ENCODE results near the gene SUPT3H.
"Not testable (repeated sequence)": the region's sequence is repeated elsewhere in the genome, so short reads cannot be mapped to it uniquely, and the experiment has no call there.

SUPT3H gene

GRCh38 chr6:45327956-45328522, 49.7 kb downstream of the SUPT3H start, which contains the start of gene RUNX2:
Gene RUNX2 (plus strand): TSS chr6:45328330. CDS start chr6:45328727, 397 bp downstream.
- no peak for DNase-seq (ENCODE audit: low read depth in 2 of 3, low spot score in 2 of 3)

- no peak for DNase-seq (ENCODE audit: low read depth in 2 of 3, low spot score in 2 of 3)
Observed at GRCh38 chr6:45326698-45327417, 50.9 kb downstream of the SUPT3H start.

GRCh38 chr6:45323656-45324224, 54.0 kb downstream of the SUPT3H start:
- DNase-seq (ENCODE audit: low read depth in 2 of 3, low spot score in 2 of 3), result no peak

DNA sequence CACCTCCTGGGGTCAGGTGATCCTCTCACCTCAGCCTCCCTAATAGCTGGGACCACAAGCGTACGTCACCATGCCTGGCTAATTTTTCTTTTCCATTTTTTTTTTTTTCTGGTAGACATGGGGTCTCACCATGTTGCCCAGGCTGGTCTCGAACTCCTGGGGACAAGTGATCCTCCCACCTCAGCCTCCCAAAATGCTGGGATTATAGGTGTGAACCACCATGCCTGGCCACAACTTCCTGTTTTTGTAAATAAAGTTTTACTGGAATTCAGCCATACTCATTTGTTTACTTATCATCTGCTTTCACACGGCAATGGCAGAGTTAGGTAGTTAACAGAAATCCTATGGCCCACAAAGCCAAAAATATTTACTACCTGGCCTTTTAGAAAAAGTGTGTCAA, 57.4 kb downstream of the SUPT3H start:
- DNase-seq (ENCODE audit: low read depth in 2 of 3, low spot score in 2 of 3), result no peak

- DNase-seq (ENCODE audit: low read depth in 2 of 3, low spot score in 2 of 3), result no peak
Observed at GRCh38 chr6:45314146-45314545, 63.6 kb downstream of the SUPT3H start.

DNA sequence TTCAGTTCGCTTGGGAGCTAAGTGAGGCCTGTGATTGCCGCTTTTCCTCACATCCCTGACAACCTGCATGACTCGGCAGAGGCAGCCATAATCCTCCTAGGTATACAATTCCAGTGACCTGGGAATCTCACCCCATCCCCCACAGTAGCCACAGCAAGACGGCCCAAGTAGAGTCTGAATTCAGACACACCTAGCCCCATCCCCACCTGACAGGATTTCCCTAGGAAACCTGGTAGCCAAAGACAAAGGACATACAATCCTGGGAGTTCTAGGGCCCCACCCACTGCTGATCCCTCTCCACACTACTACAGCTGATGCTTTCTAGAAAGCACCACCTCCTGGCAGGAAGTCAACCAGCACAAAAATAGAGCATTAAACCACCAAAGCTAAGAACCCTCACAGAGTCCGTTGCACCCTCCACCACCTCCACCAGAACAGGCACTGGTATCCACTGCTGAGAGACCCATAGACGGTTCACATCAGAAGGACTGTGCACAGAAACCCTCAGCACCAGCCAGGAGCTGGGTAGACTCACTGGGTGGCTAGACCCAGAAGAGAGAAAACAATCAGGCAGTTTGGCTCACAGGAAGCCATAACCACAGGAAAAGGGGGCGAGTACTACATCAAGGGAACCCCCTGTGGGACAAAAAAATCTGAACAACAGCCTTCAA, 67.5 kb downstream of the SUPT3H start:
- DNase-seq (ENCODE audit: low read depth in 2 of 3, low spot score in 2 of 3), result no peak

- no peak for DNase-seq (ENCODE audit: low read depth in 2 of 3, low spot score in 2 of 3)
Observed at GRCh38 chr6:45305546-45305945, 72.2 kb downstream of the SUPT3H start.

DNA sequence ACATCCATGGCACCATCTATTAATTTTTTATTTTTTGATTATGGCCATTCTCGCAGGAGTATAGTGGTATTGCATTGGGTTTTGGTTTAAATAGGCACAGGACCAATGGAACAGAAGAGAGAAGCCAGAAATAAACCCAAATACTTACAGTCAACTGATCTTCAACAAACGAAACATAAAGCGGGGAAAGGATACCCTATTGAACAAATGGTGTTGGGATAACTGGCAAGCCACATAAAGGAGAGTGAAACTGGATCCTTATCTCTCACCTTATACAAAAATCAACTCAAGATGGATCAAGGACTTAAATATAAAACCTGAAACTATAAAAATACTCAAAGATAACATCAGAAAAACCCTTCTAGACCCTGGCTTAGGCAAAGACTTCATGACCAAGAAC, 74.9 kb downstream of the SUPT3H start:
- no peak for DNase-seq (ENCODE audit: low read depth in 2 of 3, low spot score in 2 of 3)

DNA sequence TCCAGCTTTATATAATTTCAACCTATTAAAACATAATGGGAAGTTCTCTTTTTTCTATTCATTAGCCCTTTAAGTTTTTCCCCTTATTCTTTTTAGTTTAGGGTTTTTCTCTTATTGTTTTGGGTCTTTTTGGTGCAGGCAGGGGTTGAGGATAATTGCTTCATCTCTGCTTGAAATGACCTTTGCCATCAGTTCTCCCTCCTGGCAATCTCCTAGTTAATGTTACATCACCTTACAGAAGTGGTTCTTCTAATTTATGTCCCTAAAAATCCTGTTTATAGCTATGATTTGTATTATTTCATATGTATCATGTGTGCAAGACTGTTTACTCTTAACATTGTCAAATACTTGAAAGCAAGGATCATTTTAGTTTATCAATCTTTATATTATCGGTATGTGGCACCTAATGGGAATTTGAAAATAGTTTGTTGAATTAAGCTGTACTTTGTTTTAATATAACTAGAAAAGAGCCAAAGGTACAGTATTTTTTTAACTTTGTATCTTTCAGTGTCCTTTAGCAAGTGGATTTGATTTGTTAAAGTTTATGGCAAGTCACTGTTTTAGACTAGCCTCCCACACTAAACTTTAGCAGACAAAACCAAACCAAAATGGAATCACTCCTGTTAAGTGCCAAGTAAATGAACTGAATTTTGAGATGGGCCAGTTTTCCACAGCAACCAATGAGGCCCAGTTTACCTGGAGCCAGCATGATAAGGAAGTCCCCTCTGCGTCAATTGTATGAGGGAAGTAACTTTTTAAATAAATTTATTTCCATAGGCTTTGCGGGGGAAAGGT, 76.2 kb downstream of the SUPT3H start:
- DNase-seq (ENCODE audit: low read depth in 2 of 3, low spot score in 2 of 3), result no peak

GRCh38 chr6:45300736-45301135, 77.0 kb downstream of the SUPT3H start:
- DNase-seq (ENCODE audit: low read depth in 2 of 3, low spot score in 2 of 3), result no peak

DNA sequence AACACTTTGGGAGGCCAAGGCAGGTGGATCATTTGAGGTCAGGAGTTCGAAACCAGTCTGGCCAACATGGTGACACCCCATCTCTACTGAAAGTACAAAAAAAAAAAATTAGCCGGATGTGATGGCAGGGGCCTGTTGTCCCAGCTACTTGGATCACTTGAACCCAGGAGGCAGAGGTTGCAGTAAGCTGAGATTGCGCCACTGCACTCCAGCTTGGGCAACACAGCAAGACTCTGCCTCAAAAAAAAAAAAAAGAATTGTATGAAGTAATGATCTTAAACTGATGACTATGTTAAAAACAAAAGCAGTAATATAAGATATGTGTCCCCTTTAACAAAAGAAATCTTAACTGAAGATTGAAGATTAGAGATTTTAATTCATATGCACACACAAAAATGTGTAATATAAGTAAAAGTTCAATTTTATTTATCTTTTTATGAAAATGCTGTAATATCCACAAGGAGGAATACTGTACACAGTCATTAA, 78.6 kb downstream of the SUPT3H start:
- DNase-seq (ENCODE audit: low read depth in 2 of 3, low spot score in 2 of 3), result no peak

- no peak for DNase-seq (ENCODE audit: low read depth in 2 of 3, low spot score in 2 of 3)
Observed at GRCh38 chr6:45297320-45297719, 80.4 kb downstream of the SUPT3H start.

DNA sequence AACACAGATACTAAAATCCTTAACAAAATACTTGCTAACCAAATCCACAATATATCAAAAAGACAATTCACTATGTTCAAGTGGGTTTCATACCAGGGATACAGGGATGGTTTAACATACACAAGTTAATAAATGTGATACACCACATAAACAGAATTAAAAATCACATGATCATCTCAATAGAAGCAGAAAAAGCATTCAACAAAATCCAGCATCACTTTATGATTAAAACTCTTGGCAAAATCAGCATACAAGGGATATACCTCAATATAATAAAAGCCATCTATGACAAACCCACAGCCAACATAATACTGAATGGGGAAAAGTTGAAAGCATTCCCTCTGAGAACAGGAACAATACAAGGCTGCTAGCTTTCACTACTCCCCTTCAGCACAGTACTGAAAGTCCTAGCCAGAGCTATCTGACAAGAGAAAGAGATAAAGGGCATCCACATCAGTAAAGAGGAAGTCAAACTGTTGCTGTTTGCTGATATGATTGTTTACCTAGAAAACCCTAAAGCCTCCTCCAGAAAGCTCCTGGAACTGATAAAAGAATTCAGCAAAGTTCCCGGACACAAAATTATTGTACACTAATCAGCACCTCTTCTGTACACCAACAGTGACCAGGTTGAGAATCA, 83.6 kb downstream of the SUPT3H start:
- DNase-seq (ENCODE audit: low read depth in 2 of 3, low spot score in 2 of 3), result not testable (repeated sequence)

DNA sequence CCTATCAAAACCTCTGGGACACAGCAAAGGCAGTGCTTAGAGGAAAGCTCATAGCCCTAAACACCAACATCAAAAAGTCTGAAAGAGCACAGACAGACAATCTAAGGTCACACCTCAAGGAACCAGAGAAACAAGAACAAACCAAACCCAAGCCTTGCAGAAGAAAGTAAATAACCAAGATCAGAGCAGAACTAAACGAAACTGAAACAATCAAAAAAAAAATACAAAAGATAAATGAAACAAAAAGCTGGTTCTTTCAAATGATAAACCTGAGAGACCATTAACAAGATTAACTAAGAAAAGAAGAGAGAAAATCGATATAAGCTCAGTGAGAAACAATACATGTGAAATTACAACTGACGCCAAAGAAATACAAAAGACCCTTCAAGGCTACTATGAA, 84.4 kb downstream of the SUPT3H start:
- DNase-seq (ENCODE audit: low read depth in 2 of 3, low spot score in 2 of 3), result no peak

- no peak for DNase-seq (ENCODE audit: low read depth in 2 of 3, low spot score in 2 of 3)
Observed at GRCh38 chr6:45289751-45290514, 87.8 kb downstream of the SUPT3H start.

GRCh38 chr6:45286707-45287106, 91.0 kb downstream of the SUPT3H start:
- not testable (repeated sequence) for DNase-seq (ENCODE audit: low read depth in 2 of 3, low spot score in 2 of 3)

- DNase-seq (ENCODE audit: low read depth in 2 of 3, low spot score in 2 of 3), result no peak
Observed at GRCh38 chr6:45278367-45278766, 99.4 kb downstream of the SUPT3H start.

DNA sequence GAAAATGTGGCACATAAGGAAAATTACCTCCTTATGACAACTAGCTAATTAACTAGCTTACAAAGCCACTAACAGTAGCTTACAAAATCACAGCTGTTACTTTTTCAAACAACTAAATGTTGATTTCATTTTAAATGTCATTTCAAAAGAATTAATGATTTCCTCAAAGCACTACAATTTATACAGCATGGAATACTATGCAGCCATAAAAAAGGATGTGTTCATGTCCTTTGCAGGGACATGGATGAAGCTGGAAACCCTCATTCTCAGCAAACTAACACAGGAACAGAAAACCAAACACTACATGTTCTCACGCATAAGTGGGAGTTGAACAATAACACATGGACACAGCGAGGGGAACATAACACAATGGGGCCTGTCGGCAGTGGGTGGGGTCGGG, 100.0 kb downstream of the SUPT3H start:
- DNase-seq (ENCODE audit: low read depth in 2 of 3, low spot score in 2 of 3), result not testable (repeated sequence)

GRCh38 chr6:45275358-45275757, 102.4 kb downstream of the SUPT3H start:
- no peak for DNase-seq (ENCODE audit: low read depth in 2 of 3, low spot score in 2 of 3)

- DNase-seq (ENCODE audit: low read depth in 2 of 3, low spot score in 2 of 3), result no peak
Observed at GRCh38 chr6:45272626-45273025, 105.1 kb downstream of the SUPT3H start.

All from activated CD8-positive, alpha-beta memory T cell treated with anti-CD3 and anti-CD28 coated beads for 48 hours (primary cell).